HS-5 (cell line): Measurements from ENCODE around the gene KCNK4.
"Not testable (repeated sequence)": the region's sequence is repeated elsewhere in the genome, so short reads cannot be mapped to it uniquely, and the experiment has no call there.

Experiments used
- DNase-seq: peaks from one replicate; pipeline ENCODE4 v3.0.0-alpha.2; 2012; ENCODE audit warnings: low read depth

Gene KCNK4

GRCh38 chr11:64291262-64291751 lies at the start of gene KCNK4:
KCNK4 (plus strand) TSS chr11:64291302; CDS start chr11:64293019, 1,717 bp downstream.
- DNase-seq, result no peak

GRCh38 chr11:64241491-64242374 lies 49.4 kb upstream of the KCNK4 start:
- peak; percentile 96 for DNase-seq

GRCh38 chr11:64243236-64243854 lies 47.8 kb upstream of the KCNK4 start:
- DNase-seq, result no peak

GRCh38 chr11:64244107-64244506 lies 47.0 kb upstream of the KCNK4 start:
- no peak for DNase-seq

GRCh38 chr11:64244966-64245365 lies 46.1 kb upstream of the KCNK4 start:
- no peak for DNase-seq

GRCh38 chr11:64245401-64245796 lies 45.7 kb upstream of the KCNK4 start:
- no peak for DNase-seq

GRCh38 chr11:64245797-64246620 lies 45.1 kb upstream of the KCNK4 start:
- peak; percentile 70 for DNase-seq

GRCh38 chr11:64246621-64246870 lies 44.6 kb upstream of the KCNK4 start:
- DNase-seq, result not testable (repeated sequence)

GRCh38 chr11:64246871-64247728 lies 44.0 kb upstream of the KCNK4 start, which contains the start of gene PPP1R14B:
PPP1R14B (minus strand) TSS chr11:64246943; CDS start chr11:64246673, 270 bp downstream.
- DNase-seq, result no peak

GRCh38 chr11:64247729-64248531 lies 43.2 kb upstream of the KCNK4 start:
- no peak for DNase-seq

- no peak for DNase-seq
Measured at GRCh38 chr11:64248578-64248977, 42.5 kb upstream of the KCNK4 start.

- DNase-seq, result no peak
Measured at GRCh38 chr11:64249038-64249437, 42.1 kb upstream of the KCNK4 start.

GRCh38 chr11:64249563-64250414 lies 41.3 kb upstream of the KCNK4 start:
- no peak for DNase-seq

GRCh38 chr11:64250415-64251015 lies 40.6 kb upstream of the KCNK4 start:
- no peak for DNase-seq

GRCh38 chr11:64251016-64251752 lies 39.9 kb upstream of the KCNK4 start, which contains the start of gene PLCB3:
PLCB3 (plus strand) TSS chr11:64251530; CDS start chr11:64251650, 120 bp downstream.
- no peak for DNase-seq

- no peak for DNase-seq
Measured at GRCh38 chr11:64251753-64252002, 39.4 kb upstream of the KCNK4 start.

- no peak for DNase-seq
Measured at GRCh38 chr11:64252003-64252872, 38.9 kb upstream of the KCNK4 start.

GRCh38 chr11:64253043-64253442 lies 38.1 kb upstream of the KCNK4 start:
- DNase-seq, result no peak
